ENCODE results near the gene SLC5A3. TPM values are rescaled to one million over a fixed set of nuclear protein-coding genes. Genes with fewer than 3 reads are reported as not detected.

The SLC5A3 gene
- total RNA-seq, 1 donor = 56.6 TPM

GRCh38 chr21:34034369-34035014 lies 38.9 kb upstream of the SLC5A3 start:
- no peak for TF ChIP-seq CTCF (IDR thresholded peaks at IDR 0.05; ENCODE audit: insufficient read depth, low read length)
- H3K4me3 ChIP-seq (ENCODE audit: low read depth, low read length) = no peak overlapping the region
- DNase-seq (ENCODE audit: low read depth) = peak; percentile 9

GRCh38 chr21:34035619-34036354 lies 37.6 kb upstream of the SLC5A3 start:
- H3K4me3 ChIP-seq (ENCODE audit: low read depth, low read length) = no peak overlapping the region
- no peak for TF ChIP-seq CTCF (IDR thresholded peaks at IDR 0.05; ENCODE audit: insufficient read depth, low read length)
- no peak for DNase-seq (ENCODE audit: low read depth)

- peak; percentile 58 for DNase-seq (ENCODE audit: low read depth)
- no peak overlapping the region for H3K4me3 ChIP-seq (ENCODE audit: low read depth, low read length)
- TF ChIP-seq CTCF (IDR thresholded peaks at IDR 0.05; ENCODE audit: insufficient read depth, low read length) = no peak
Observed at GRCh38 chr21:34037009-34037795, 36.2 kb upstream of the SLC5A3 start.

GRCh38 chr21:34039678-34040382 lies 33.5 kb upstream of the SLC5A3 start:
- peak; percentile 12 for DNase-seq (ENCODE audit: low read depth)
- peak; percentile 18 for TF ChIP-seq CTCF (IDR thresholded peaks at IDR 0.05; ENCODE audit: insufficient read depth, low read length)
- no peak overlapping the region for H3K4me3 ChIP-seq (ENCODE audit: low read depth, low read length)

GRCh38 chr21:34042735-34043134 lies 30.6 kb upstream of the SLC5A3 start:
- H3K4me3 ChIP-seq (ENCODE audit: low read depth, low read length) = no peak overlapping the region
- no peak for DNase-seq (ENCODE audit: low read depth)
- no peak for TF ChIP-seq CTCF (IDR thresholded peaks at IDR 0.05; ENCODE audit: insufficient read depth, low read length)

- no peak for TF ChIP-seq CTCF (IDR thresholded peaks at IDR 0.05; ENCODE audit: insufficient read depth, low read length)
- no peak overlapping the region for H3K4me3 ChIP-seq (ENCODE audit: low read depth, low read length)
- DNase-seq (ENCODE audit: low read depth) = no peak
Observed at GRCh38 chr21:34043333-34043732, 30.0 kb upstream of the SLC5A3 start.

All from fibroblast of the aortic adventitia (primary cell).